ENCODE data around the gene DPY19L1.
"Not testable (repeated sequence)": the region's sequence is repeated elsewhere in the genome, so short reads cannot be mapped to it uniquely, and the experiment has no call there.

The DPY19L1 gene

DNA sequence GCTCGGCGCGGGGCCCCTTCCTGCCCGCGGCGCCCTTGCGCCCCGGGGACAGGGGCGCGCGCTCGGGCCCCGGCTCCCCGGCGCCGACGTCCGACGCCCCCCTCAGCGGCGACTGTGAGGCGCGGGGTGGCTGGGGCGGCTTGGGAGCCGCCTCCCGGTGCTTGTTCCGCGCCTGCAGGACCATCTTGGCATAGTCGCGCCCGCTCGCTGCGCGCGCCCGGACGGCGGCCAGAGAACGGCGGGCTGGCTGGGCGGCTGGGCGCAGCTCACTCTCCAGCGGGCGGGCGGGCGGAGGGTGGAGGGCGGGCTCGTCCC lies at the start of gene DPY19L1:
Gene DPY19L1 (minus strand): TSS at position 275 of the 315 bp plus-strand sequence. CDS start 91 bp downstream, at position 184.
- DNase-seq: peak in 1 of 51 donors; percentile 76

DNA sequence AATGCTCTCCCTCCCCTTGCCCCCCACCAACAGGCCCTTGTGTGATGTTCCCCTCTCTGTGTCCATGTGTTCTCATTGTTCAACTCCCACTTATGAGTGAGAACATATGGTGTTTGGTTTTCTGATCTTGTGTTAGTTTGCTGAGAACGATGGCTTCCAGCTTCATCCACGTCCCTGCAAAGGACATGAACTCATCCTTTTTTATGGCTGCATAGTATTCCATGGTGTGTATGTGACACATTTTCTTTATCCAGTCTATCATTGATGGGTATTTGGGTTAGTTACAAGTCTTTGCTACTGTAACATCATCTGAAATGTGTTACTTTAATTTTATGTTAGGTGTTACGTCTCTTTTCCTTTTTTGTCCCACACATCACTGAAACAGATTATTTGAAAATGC lies 42.2 kb upstream of the DPY19L1 start:
- not testable (repeated sequence) for DNase-seq

DNA sequence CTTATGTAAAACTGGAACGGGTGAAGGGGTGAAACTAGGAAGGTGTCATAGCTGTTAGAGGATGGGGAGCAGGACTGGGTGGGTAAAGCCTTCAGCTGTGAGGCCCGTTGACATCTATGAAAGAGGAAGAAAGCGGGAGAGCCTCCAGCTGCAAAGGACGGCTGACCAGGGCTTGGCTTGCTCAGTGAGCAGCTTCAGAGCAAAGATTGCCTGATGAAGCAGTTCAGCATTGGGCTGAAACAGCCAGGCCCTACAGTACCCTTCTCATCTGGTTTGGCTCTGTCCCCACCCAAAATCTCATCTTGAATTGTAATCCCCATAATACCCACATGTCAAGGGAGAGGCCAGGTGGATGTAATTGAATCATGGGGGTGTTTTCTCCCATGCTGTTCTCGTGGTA lies 36.7 kb upstream of the DPY19L1 start:
- not testable (repeated sequence) for DNase-seq

DNA sequence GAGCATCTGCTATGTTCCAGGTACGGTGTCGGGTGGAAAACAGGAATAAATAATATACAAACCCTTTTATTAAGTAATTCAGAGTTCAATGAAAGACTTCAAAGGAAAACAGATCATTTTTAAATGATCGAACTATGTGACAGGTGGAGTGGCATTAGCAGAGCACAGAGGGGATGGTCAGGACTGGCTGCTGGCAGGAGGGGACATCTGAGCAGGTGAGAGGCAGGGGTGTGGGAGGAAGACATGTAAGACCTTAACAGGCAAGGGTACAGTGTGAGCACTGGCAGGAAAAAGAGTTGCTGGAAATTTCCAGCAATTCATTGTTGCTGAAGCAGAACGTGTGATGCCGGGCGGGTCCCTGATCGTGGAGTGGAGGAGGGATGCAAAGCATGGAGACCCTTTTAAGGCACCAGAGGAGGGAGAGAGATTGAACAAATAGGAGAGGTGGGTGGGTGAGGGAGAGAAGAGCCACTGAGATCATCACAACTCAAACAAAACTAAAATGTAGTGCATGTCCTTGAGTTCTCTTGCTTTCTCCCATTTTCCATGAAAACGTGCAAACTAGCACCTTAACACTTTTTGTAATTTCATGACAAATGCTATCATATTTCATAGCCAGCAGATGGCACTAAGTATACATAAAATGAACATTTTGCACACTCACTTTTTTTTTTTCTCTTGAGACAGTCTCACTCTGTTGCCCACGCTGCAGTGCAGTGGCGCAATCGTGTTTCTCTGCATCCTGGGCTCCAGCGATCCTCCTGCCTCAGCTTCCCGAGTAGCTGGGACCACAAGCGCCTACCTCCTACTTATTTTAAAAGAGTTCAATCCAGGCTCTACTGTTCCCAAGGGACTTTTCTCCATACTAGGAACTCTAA lies 35.9 kb upstream of the DPY19L1 start:
- peak in 5 of 51 donors; percentile 0 to 10 (median 3) for DNase-seq

DNA sequence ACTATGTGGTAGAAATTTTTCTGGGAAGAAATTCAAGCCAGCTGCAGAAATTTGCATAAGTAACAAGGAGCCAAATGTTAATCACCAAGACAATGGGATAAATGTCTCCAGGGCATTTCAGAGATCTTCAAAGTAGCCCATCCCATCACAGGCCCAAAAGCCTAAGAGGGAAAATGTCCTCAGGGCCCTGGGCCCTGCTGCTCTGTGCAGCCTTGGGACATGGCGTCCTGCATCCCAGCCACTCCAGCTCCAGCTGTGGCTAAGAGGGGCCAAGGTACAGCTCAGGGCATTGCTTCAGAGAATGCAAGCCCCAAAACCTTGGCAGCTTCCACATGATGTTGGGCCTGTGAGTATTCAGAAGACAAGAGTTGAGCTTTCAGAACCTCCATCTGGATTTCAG lies 31.8 kb upstream of the DPY19L1 start:
- DNase-seq: not testable (repeated sequence)

DNA sequence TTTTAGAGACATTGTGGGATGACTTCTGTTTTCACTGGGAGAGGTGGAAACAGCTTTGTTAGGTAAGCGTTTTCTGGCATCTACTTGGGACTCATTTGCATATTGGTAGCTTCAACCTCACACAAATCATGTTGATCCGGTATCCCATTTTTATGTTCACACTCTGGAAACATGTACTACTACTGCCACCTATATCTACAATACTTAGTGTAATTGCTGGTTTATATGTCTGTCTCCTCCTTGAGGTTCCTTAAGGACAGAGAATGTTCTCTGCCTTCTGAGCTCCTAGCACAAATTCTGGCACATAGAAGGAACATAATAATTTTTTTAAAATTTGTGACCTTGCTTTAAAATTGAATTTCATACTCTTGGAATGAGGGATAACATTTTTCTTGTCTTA lies 28.1 kb upstream of the DPY19L1 start:
- DNase-seq: not testable (repeated sequence)

DNA sequence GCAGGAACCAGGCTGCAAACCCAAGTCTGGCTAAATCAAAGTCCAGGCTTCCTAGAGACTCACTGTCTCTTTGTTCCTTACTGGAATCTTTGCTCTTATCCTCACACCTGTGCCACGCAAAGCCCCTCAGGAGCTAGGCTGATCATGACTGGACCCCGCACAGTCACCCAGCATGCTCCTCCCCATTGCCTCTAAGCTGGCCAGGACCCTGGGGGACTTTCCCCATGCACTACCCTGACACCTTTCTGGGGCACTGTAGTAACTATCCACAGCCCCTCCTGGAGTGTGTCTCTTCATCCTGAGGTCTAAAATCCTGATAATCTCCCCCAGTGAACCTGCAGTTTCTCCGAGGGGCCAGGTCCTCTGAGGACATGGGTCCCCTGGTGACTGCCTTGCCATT lies 21.3 kb upstream of the DPY19L1 start:
- DNase-seq: not testable (repeated sequence)

DNA sequence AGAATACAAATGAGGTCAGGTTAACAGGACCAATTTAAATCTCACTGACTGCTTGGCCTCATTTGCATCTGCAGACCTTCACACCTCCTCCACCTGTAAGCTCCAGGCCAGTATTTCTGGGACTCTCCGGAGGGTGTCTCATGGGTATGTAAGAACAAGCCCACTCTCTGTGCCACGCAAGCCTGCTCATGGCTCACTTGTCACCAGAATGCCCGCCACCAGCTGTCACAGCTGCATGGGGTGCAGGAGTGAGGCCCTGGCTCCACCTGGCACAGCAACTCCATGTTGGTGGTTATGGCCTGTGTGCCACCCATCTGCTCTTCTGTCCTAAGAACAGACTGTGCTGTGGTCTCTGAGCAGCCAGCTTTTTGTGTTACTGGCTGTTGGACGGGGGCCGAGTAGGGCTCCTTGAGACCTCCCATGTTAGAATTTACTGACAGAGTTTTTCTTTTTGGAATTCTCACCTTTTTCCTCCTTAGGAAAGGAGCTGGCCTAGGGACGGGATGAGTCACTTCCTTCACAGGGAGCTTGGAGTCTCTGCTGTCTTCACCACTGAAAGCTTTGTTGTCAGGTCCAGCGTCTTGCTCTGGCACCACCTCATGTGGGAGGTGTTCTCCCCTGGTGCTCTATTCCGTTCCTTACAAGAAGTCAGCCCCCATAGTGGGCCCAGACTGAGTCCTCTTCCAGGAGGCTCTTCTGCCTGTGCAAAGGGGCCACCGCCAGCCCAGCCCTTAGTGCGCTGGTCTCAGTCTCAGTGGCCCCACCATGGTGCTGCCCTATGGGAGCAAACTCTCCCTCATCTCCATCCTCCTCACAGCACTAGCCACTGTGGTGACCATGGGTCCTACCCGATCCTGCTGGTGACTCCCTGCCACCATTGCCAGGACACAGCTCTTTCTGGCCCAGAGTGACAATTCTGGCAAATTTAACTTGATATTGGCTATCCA lies 20.5 kb upstream of the DPY19L1 start:
- not testable (repeated sequence) for DNase-seq

DNA sequence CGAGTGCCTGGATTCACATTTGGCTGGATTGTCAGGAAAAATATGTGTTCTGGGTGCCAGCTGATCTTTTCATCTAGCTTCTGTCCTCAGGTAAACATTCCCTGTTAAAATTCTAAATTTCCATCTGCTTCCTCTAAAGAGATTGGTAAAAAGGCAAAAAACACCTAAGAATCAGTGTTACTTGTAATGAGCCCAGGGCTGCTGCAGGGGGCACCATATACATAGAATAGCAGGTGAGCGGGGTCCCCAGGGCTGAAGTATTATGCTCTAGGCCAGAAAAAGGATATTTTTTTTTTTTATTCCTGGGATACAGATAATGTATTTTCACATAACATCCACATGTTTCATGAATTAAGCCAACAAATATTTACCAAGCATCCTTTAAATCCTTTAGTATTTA lies 18.4 kb upstream of the DPY19L1 start:
- DNase-seq: not testable (repeated sequence)

DNA sequence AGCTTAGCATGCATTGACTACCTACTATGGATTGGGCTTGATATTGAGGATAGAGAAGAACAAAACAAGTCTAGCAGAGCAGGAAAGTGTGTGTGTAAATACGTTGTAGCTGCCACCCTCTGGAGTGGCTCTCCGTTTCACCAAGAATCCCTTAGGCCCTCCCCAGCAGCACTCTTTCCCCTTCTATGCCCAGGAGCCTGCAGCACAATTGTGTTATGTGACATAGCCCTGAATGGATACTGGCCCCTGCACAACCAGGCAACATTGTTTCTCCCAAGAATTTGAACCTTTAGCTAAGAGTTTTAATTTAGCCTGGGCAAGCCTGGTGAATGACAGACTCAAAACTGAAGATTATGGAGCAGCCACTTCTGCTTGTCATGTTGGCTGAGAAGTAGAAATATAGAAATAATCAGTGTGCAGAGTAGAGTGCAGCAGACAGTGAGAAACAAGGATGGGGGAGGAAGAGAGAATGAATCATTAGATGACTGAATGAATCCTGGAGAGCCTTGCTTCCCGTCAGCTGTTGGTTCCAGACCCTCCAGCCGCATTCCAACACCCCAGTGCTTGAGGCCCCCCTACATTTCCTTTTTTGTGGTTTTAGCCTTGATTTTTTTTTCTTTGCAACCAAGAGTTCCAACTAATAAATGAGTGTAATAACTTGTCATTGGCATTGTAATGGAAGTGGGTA lies 16.3 kb upstream of the DPY19L1 start:
- DNase-seq: not testable (repeated sequence)

DNA sequence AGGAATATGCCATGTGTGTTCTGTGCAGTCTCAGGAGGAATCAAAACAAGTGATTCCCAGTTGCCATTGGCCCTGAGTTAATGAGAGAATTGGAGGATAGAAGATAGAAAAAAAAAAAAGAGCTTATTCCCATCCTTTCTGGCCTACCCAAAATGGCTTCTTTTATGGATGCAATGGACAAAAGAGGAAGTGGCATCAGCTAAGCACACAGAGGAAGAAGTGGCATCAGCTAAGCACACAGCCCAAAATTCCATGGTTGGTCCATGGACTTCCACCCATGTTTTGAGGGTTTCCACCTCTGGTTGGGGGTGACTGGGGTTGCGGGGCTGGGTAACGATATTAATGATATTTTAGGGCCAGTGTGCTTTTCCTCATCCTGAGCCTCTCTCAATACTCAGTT lies 11.1 kb upstream of the DPY19L1 start:
- DNase-seq: not testable (repeated sequence)

DNA sequence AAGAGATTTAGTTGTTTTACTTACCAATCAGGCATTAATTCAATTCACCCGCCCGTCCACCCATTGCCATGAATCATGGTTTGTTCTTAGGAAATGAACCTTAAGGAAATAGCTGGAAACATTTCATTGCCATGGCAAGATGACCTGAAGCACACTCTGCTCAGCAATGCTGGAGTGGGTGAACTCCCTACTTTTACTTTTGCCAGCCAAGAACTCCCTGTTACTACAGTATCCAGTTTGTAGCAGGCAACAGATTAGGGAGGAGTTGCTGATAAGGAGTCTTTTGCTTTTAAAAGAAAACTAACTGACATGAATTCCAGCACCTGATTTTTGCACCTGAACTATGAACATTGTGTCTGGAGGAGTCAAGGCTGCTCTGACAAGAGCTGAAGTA lies 10.6 kb upstream of the DPY19L1 start:
- peak in 2 of 51 donors; percentile 4 to 8 for DNase-seq

DNA sequence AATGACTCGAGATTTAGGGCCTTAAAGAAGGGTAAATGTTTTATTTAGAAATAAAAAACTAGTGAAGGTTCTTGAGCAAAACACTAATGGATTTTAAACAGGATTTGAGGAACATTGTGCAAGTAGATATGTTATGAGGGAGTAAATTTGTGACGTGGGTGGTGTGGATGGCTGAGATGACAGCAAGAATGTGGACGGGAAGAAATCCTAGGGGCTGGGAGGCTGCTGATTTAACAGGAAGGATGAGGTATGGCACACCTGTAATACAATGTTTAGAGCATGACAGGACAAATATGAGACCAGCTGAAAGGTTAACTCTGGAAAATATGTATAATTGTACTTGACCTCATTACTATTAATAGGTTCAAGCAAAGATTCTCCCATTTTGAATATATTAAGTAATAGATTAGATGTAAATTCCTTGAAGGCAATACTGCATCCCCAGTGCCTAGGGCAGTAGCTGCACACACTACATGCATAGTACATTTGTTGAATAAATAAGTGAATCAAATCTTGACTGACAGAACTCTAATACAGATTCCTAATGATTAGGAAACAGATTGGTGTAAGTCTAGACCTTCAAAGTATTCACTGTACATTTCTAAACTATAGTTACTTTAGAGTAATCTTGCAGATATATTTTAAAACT lies 10.1 kb upstream of the DPY19L1 start:
- DNase-seq: not testable (repeated sequence)

DNA sequence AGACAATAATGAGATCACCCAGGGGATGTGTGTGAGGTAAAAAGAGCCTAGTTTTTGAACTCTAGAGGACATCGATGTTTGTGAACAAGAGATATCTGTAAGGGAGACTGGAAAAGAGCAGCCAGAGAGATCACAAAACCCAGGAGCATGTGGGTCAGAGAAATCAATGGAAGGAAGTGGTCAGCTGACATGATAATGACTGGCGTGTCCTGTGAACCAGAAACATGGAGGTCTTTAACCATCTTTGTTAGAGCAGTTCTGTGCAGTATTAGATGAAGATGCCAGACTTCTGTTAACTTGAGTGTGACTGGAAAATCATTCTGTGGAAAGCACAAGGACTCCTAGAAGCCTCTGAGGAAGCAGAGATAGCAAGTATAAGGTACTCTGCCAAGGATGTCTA lies 6.0 kb upstream of the DPY19L1 start:
- not testable (repeated sequence) for DNase-seq

DNA sequence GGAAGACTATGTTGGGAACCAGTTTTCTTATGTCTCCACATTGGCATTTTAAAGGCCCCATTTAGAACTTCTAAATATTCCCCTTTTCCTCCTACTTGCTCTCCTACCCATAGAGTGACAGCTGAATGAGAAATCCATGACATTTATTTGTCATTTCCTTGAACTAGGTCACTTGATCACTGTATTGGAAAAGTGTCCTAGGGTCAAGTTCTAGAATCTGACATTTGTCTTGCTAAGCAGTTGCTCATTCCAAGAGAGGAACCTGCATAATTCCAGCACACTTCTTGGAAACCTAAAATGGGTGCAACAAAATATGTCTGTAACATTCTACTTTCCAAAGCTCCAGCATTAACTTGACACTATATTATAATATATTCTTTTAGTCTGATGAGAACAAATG lies 3.6 kb upstream of the DPY19L1 start:
- no peak for DNase-seq

DNA sequence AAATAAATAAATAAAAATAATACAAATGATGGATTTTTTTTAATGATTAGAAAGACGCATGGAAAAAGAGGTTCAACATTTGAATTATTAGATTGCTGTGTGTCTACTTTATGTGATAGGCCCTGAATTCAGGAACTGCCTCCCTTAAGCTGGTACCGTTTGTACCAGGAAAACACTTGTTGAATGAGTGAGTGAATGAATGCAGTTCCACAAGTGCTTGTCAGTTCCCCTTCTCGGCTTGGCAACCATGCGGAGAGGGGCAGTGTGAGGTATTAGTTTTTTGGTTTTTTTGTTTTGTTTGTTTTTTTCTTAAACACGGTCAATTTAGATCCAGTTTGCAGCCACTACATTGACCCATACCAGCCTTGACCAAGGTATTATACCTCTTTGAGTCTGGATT lies 2.1 kb upstream of the DPY19L1 start:
- no peak for DNase-seq

DNA sequence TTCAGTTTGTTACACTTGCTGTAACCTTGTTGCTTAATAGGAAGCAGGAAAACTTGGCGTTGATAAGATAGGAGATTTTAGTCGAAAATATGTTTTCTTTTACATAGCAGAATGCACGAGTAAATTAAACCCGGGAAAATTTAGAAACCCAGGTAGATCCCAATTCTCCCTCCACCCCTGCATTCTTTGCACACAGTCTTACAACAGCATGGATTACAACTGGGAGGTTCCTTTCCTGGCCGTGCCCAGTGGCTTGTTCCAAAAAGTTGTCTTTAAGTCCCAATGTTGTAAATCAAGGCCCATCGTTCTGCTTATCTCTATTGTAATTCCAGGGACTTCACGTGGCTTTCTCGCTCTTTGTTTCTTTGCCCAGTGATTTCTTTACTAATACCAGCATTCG lies 1.1 kb upstream of the DPY19L1 start:
- no peak for DNase-seq

DNA sequence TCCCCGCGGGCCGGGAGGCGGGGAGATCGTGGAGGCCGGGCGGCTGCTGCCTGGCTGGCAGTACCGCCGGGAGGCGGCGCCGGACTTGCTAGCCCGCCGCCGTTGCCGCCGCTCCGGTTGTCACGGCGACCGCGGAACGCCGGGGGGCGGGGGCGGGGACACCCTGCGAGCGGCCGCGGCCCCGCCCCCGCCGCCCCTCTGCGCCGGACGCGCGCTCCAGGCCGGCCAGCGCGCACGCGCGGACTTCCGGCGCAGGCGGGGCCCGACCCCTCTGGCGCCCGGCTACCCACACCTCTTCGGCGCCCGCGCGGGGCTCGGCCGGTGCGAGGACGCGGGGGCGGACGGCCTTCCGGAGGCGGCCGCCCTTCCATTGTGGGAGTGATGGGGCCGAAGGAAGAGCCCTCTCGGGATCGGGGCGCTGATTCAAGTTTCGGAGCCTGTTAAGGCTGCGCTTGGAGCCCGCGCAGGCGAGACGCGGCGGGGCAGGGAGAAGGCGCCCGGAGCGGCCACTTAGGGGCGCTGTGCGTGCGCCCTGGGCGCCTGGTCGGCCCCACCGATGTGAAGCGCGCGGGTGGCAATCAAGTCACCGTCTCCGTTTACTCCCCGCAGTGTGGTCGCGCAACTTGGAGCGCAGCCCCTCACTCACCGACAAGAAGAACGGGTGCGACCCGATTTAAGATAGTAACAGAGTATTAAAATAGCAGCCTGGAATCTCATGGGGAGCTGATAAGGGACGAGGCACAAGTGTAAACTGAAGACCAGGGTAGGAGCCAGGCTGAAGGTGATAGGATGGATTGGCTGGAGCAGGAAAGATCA lies 449 bp upstream of the DPY19L1 start:
- peak; percentile 46 to 97 (median 91) for DNase-seq

DNA sequence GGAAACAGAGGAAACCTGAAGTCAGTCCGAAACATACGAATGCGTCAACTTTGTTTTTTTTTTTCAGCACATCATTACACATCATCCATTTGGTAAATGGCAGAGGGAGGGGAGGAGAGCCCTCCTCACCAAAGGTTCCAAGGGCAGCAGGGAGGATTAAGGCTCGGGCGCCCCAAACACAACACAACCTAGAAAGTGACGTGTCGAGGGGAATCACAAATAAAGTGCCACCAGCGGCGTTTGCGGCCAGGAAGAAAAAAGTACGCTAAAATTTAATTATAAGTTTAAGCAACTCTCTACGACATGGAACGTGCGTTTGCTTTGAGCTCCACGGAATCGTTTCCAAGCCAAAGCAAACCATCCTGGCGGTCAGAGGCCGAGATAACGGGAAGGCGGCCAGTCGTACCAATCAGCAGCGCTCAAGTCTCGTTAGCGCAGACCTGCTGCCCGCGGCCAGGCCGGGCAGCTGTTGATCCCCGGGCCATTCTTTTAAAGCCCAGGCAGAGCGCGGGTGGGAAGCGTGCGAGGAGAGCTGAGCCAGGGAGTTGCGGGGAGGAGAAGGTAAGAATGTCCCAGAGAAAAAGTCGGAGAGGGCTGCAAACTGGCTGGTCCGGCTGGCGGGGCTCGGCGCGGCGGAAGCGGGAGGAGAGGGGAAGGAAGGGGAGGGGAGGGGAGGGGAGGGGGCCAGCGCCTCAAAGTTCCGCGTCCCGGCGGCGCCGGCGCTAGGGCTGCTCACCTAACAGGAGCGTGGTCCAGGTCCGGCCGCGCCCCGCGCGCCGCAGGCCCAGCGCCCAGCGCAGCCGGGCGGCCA lies 719 bp downstream of the DPY19L1 start:
- DNase-seq: peak in 45 of 51 donors; percentile 2 to 71 (median 38)

Measured in hypothalamus (tissue), 51 donors.